ENCODE data around the gene HS3ST5.

DNA sequence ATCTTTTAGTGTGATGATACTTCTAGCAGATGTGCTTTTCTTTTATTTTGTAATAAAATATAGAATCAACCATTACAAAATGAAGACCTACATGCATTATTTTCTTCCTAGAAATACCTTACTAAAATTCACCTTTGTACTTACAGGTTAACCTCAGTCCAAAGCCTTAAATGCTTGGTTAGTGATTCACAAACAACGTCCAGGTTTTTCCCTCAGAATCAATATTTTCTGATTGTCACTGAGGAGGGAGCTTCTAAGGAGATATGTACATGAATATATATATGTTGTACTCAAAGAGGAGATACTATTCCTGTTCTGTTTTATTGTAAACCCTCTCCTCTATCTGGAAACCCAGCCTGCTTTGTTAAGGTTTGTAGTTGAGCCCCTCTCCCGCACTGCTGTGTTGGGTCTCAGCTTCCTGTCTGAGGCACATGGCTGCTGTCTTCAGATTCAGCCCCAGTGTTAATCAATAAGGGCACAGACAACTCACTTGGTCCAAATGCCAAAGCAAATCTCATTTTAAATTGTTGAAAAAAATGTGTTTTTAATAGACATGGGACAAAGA, 33.9 kb upstream of the HS3ST5 start:
- TF ChIP-seq, protein P1, sequence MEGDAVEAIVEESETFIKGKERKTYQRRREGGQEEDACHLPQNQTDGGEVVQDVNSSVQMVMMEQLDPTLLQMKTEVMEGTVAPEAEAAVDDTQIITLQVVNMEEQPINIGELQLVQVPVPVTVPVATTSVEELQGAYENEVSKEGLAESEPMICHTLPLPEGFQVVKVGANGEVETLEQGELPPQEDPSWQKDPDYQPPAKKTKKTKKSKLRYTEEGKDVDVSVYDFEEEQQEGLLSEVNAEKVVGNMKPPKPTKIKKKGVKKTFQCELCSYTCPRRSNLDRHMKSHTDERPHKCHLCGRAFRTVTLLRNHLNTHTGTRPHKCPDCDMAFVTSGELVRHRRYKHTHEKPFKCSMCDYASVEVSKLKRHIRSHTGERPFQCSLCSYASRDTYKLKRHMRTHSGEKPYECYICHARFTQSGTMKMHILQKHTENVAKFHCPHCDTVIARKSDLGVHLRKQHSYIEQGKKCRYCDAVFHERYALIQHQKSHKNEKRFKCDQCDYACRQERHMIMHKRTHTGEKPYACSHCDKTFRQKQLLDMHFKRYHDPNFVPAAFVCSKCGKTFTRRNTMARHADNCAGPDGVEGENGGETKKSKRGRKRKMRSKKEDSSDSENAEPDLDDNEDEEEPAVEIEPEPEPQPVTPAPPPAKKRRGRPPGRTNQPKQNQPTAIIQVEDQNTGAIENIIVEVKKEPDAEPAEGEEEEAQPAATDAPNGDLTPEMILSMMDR (IDR thresholded peaks at IDR 0.05; ENCODE audit: insufficient read depth, low read length, poor library complexity, severe bottlenecking) = no peak
- no peak for TF ChIP-seq EZH2phosphoT487 (conservative IDR thresholded peaks at IDR 0.05; ENCODE audit: low read length)

All from SU-DHL-6 (cell line).